Cardiac fibroblast (primary cell): ENCODE results near the gene ACOX3.

Experiments used
- DNase-seq, 2 donors: peaks; one replicate each; pipeline versions ENCODE4 v3.0.0 to v3.0.0-alpha.2; 2010; ENCODE audit warnings: low read depth in 2 of 2
- H3K4me3 ChIP-seq, 2 donors: replicated peaks in 1 of 2; 1 replicate in 1 of 2; 2 replicates in 1 of 2; pipeline ENCODE4 v1.5.1; 2011; ENCODE audit warnings: low read depth in 2 of 2, low read length in 2 of 2, mild to moderate bottlenecking in 2 of 2, moderate library complexity in 1 of 2
- TF ChIP-seq, protein P1 (sequence below): IDR thresholded peaks from one replicate; pipeline ENCODE4 v1.5.1; 2011; ENCODE audit warnings: low read depth, mild to moderate bottlenecking, low read length, inconsistent platforms

The ACOX3 gene

DNA sequence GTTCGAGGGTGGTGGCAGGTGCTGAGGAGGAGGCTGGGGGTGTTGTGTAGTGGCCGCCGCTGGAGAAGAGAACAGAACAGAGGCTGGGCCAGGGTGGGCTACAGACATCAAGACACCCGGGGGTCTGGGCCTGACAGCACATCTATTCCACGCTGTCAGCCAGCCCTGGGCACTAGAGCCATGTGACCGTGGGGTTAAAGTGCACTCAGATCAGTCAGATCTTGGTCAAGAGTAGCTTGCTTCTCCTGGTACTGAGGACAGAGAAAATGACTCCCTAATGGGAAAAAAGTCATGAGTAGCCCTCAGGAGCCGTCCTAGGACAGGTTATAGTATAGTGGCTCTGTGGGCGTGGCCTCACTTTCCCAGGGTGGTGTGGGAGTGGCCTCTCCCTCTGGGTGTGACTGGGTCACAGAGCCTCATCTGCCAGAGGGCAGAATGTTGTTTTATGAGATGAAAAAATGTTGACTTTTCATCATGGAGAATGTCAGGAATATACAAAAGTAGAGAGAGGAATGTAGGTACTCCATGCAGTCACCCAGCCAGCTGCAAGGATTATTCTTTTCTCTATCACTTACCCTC, 19.4 kb upstream of the ACOX3 start:
- TF ChIP-seq, protein P1, sequence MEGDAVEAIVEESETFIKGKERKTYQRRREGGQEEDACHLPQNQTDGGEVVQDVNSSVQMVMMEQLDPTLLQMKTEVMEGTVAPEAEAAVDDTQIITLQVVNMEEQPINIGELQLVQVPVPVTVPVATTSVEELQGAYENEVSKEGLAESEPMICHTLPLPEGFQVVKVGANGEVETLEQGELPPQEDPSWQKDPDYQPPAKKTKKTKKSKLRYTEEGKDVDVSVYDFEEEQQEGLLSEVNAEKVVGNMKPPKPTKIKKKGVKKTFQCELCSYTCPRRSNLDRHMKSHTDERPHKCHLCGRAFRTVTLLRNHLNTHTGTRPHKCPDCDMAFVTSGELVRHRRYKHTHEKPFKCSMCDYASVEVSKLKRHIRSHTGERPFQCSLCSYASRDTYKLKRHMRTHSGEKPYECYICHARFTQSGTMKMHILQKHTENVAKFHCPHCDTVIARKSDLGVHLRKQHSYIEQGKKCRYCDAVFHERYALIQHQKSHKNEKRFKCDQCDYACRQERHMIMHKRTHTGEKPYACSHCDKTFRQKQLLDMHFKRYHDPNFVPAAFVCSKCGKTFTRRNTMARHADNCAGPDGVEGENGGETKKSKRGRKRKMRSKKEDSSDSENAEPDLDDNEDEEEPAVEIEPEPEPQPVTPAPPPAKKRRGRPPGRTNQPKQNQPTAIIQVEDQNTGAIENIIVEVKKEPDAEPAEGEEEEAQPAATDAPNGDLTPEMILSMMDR = no peak
- H3K4me3 ChIP-seq = no peak overlapping the region
- DNase-seq = no peak

DNA sequence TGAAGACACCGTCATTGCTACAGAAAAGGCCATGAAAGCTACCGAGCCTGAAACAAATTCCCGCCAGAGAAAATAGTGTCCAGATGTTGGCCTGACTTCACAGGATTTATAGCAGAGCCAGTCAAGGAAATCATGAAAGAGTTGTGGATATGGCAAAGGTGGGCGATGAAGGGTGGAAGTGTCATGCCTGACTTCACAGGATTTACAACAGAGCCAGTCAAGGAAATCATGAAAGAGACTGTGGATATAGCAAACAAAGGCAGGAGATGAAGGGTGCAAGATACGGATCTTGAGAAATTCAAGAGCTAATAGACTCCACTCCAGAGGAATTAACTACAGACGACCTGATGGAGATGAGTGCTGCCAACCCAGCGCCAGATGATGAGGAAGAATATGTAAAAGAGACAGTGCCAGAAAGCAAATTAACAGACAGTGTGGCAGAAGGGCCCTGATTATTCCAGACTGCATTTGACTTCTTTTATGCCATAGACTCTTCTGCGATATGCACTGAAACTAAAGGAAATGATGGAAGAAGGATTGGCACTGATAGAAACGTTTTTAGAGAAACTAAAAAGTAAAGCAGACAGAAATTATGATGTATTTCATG, 17.2 kb upstream of the ACOX3 start:
- TF ChIP-seq, protein P1 = no peak

DNA sequence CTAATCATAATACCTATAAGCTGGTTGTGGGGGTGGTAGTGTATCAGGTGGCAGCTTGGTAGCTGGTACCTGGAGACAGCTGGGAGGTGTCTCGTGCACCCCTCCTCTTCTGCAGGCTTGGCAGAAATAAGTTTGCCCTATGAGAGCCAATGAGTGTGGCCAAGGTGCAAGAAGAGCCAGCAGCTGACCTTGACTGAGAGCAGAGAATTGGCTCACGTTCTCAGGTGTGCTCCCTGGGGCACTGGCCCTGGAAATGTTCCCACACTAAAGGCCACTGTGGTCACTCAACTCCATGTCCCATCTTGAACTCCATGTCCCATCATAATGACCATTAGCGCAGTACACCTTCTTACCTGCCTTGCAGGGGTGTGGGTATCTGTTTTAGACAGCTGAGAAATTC, 13.4 kb upstream of the ACOX3 start:
- DNase-seq = no peak
- no peak overlapping the region for H3K4me3 ChIP-seq
- TF ChIP-seq, protein P1 = no peak

More for the DNA sequence above, 17.2 kb upstream of the ACOX3 start:
- H3K4me3 ChIP-seq = no peak overlapping the region
- no peak for DNase-seq

GRCh38 chr4:8451440-8452182, 11.1 kb upstream of the ACOX3 start:
- DNase-seq = peak; percentile 51 to 90
- TF ChIP-seq, protein P1 = no peak
- no peak overlapping the region for H3K4me3 ChIP-seq

- H3K4me3 ChIP-seq = no peak overlapping the region
- TF ChIP-seq, protein P1 = no peak
- DNase-seq = no peak
These were observed 5.6 kb upstream of the ACOX3 start for GRCh38 chr4:8446122-8446521.

DNA sequence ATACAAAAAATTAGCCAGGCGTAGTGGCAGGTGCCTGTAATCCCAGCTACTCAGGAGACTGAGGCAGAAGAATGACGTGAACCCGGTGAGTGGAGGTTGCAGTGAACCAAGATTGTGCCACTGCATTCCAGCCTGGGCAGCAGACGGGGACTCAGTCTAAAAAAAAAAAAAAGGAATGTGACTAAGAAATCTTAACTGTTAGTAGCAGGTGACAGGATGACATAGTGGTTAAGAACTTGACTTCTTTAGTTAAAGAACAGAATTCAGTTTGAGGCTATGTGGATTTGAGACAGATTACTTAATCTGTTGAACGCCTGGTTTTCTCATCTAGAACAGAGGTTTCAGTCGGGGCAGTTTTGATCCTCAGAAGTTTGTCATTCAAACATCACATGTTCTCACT, 3.3 kb upstream of the ACOX3 start:
- TF ChIP-seq, protein P1 = no peak
- no peak overlapping the region for H3K4me3 ChIP-seq
- no peak for DNase-seq
